ENCODE measurements around the gene CILP2.

CILP2 gene

GRCh38 chr19:19538061-19538784 is at the start of gene CILP2:
Gene CILP2 (plus strand): TSS chr19:19538265. CDS start chr19:19538350, 85 bp downstream.
- DNase-seq: peak; percentile 46

GRCh38 chr19:19488875-19489690 is 49.0 kb upstream of the CILP2 start:
- DNase-seq: peak; percentile 97

- DNase-seq: no peak
These were observed 48.3 kb upstream of the CILP2 start for GRCh38 chr19:19489804-19490204.

GRCh38 chr19:19490214-19490968 is 47.7 kb upstream of the CILP2 start:
- peak; percentile 89 for DNase-seq

GRCh38 chr19:19491321-19492025 is 46.6 kb upstream of the CILP2 start:
- no peak for DNase-seq

GRCh38 chr19:19492026-19492610 is 45.9 kb upstream of the CILP2 start:
- DNase-seq: no peak

- no peak for DNase-seq
These were observed 44.1 kb upstream of the CILP2 start for GRCh38 chr19:19493841-19494546.

GRCh38 chr19:19495614-19496603 is 42.2 kb upstream of the CILP2 start:
- no peak for DNase-seq

- no peak for DNase-seq
These were observed 39.6 kb upstream of the CILP2 start for GRCh38 chr19:19498255-19498991.

- DNase-seq: no peak
These were observed 38.6 kb upstream of the CILP2 start for GRCh38 chr19:19499272-19499995.

- DNase-seq: no peak
These were observed 37.0 kb upstream of the CILP2 start for GRCh38 chr19:19500975-19501644.

GRCh38 chr19:19501798-19502197 is 36.3 kb upstream of the CILP2 start:
- no peak for DNase-seq

- DNase-seq: no peak
These were observed 35.8 kb upstream of the CILP2 start for GRCh38 chr19:19502281-19502680.

GRCh38 chr19:19502808-19503602 is 35.1 kb upstream of the CILP2 start:
- DNase-seq: no peak

- no peak for DNase-seq
These were observed 33.1 kb upstream of the CILP2 start for GRCh38 chr19:19504754-19505668.

- no peak for DNase-seq
These were observed 32.3 kb upstream of the CILP2 start for GRCh38 chr19:19505669-19506326.

All from CD4-positive, alpha-beta T cell treated with Interleukin-10 for 1 hour (primary cell).